ENCODE measurements around the gene CAMTA1. TPM values are rescaled to one million over a fixed set of nuclear protein-coding genes. Genes with fewer than 3 reads are reported as not detected.

The CAMTA1 gene
- polyA plus RNA-seq, 1 donor from 2014 or later = 162 TPM

- Histone ChIP-seq H3K4me3 (ENCODE audit: low read length) (no peak overlapping the region), H2AFZ (ENCODE audit: low read depth, low read length) (no peak overlapping the region), H3K9me3 (ENCODE audit: low read length) (no peaks in the 10 kb centered on the region), H3K79me2 (replicated peaks; ENCODE audit: insufficient read depth, low read length) (no peaks in the 10 kb centered on the region), H3K27ac (ENCODE audit: low read length) (no peak overlapping the region), H4K20me1 (ENCODE audit: insufficient read depth) (no peaks in the 10 kb centered on the region), H3K9me2 (ENCODE audit: insufficient read depth, low read length) (no peaks in the 10 kb centered on the region), H3K4me2 (ENCODE audit: low read length) (no peak overlapping the region), H3F3A (ENCODE audit: insufficient read depth, low read length, poor library complexity, severe bottlenecking) (no peaks in the 10 kb centered on the region), H3K27me3 (ENCODE audit: insufficient read depth, low read depth, low read length) (no peaks in the 10 kb centered on the region), H3K9ac (ENCODE audit: low read length) (no peak overlapping the region), H3K36me3 (ENCODE audit: insufficient read depth, low read length) (no peaks in the 10 kb centered on the region)
- TF ChIP-seq EP300 (conservative IDR thresholded peaks at IDR 0.05; ENCODE audit: poor library complexity, severe bottlenecking) (no peak), MXI1 (conservative IDR thresholded peaks at IDR 0.05; ENCODE audit: poor library complexity, severe bottlenecking) (no peak), EZH2 (IDR thresholded peaks at IDR 0.05; ENCODE audit: borderline replicate concordance, insufficient read depth, low read length, poor library complexity, severe bottlenecking) (no peak), RAD21 (conservative IDR thresholded peaks at IDR 0.05) (no peak), SMC3 (conservative IDR thresholded peaks at IDR 0.05; ENCODE audit: poor library complexity) (no peak), POLR2AphosphoS5 (IDR thresholded peaks at IDR 0.05) (no peak), CTCF (IDR thresholded peaks at IDR 0.05; ENCODE audit: poor library complexity, severe bottlenecking) (no peak), TAF1 (IDR thresholded peaks at IDR 0.05; ENCODE audit: low read depth) (no peak)
- TF ChIP-seq, protein P1, sequence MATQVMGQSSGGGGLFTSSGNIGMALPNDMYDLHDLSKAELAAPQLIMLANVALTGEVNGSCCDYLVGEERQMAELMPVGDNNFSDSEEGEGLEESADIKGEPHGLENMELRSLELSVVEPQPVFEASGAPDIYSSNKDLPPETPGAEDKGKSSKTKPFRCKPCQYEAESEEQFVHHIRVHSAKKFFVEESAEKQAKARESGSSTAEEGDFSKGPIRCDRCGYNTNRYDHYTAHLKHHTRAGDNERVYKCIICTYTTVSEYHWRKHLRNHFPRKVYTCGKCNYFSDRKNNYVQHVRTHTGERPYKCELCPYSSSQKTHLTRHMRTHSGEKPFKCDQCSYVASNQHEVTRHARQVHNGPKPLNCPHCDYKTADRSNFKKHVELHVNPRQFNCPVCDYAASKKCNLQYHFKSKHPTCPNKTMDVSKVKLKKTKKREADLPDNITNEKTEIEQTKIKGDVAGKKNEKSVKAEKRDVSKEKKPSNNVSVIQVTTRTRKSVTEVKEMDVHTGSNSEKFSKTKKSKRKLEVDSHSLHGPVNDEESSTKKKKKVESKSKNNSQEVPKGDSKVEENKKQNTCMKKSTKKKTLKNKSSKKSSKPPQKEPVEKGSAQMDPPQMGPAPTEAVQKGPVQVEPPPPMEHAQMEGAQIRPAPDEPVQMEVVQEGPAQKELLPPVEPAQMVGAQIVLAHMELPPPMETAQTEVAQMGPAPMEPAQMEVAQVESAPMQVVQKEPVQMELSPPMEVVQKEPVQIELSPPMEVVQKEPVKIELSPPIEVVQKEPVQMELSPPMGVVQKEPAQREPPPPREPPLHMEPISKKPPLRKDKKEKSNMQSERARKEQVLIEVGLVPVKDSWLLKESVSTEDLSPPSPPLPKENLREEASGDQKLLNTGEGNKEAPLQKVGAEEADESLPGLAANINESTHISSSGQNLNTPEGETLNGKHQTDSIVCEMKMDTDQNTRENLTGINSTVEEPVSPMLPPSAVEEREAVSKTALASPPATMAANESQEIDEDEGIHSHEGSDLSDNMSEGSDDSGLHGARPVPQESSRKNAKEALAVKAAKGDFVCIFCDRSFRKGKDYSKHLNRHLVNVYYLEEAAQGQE (IDR thresholded peaks at IDR 0.05; ENCODE audit: borderline replicate concordance) = no peak
Observed at GRCh38 chr1:7052701-7053100, 267.4 kb downstream of the CAMTA1 start.

GRCh38 chr1:7060745-7061144 is 275.5 kb downstream of the CAMTA1 start:
- Histone ChIP-seq H4K20me1 (ENCODE audit: insufficient read depth) (no peaks in the 10 kb centered on the region), H3K27ac (ENCODE audit: low read length) (no peak overlapping the region), H3K9ac (ENCODE audit: low read length) (no peak overlapping the region), H3K9me3 (ENCODE audit: low read length) (no peaks in the 10 kb centered on the region), H3K4me2 (ENCODE audit: low read length) (no peak overlapping the region), H3K79me2 (replicated peaks; ENCODE audit: insufficient read depth, low read length) (no peaks in the 10 kb centered on the region), H2AFZ (ENCODE audit: low read depth, low read length) (no peak overlapping the region), H3K36me3 (ENCODE audit: insufficient read depth, low read length) (no peaks in the 10 kb centered on the region), H3K4me3 (ENCODE audit: low read length) (no peak overlapping the region), H3F3A (ENCODE audit: insufficient read depth, low read length, poor library complexity, severe bottlenecking) (no peaks in the 10 kb centered on the region), H3K27me3 (ENCODE audit: insufficient read depth, low read depth, low read length) (no peaks in the 10 kb centered on the region), H3K9me2 (ENCODE audit: insufficient read depth, low read length) (no peaks in the 10 kb centered on the region)
- TF ChIP-seq POLR2AphosphoS5 (IDR thresholded peaks at IDR 0.05) = no peak
- TF ChIP-seq MXI1 (conservative IDR thresholded peaks at IDR 0.05; ENCODE audit: poor library complexity, severe bottlenecking) = no peak
- no peak for TF ChIP-seq EZH2 (IDR thresholded peaks at IDR 0.05; ENCODE audit: borderline replicate concordance, insufficient read depth, low read length, poor library complexity, severe bottlenecking)
- TF ChIP-seq SMC3 (conservative IDR thresholded peaks at IDR 0.05; ENCODE audit: poor library complexity) = no peak
- no peak for TF ChIP-seq EP300 (conservative IDR thresholded peaks at IDR 0.05; ENCODE audit: poor library complexity, severe bottlenecking)
- TF ChIP-seq TAF1 (IDR thresholded peaks at IDR 0.05; ENCODE audit: low read depth) = no peak
- TF ChIP-seq, protein P1 (IDR thresholded peaks at IDR 0.05; ENCODE audit: borderline replicate concordance) = no peak
- TF ChIP-seq CTCF (IDR thresholded peaks at IDR 0.05; ENCODE audit: poor library complexity, severe bottlenecking) = no peak
- TF ChIP-seq RAD21 (conservative IDR thresholded peaks at IDR 0.05) = no peak

All from neural cell (in vitro differentiated cells).